Panc1 (cell line): ENCODE data around the gene NTM. TPM values are rescaled to one million over a fixed set of nuclear protein-coding genes. Genes with fewer than 3 reads are reported as not detected.

Source experiments
- ATAC-seq: fragments of 200-7000 bp; cut with Tn5 transposase; 2 replicates; pipeline ENCODE4 v1.9.1; 2020; ENCODE audit warnings: mild to moderate bottlenecking, moderate library complexity
- BruUV-seq: library from RNA; stranded (reverse); fragments of 400-500 nt; replicated peaks from 2 replicates; lab custom pipeline; 2021; lab: Mats Ljungman, UMichigan
- CTCF ChIA-PET: fragments of 300-600 bp; sonication (Branson Sonifier 250); formaldehyde crosslinking; loops from one replicate; lab custom pipeline; 2022; ENCODE audit warnings: antibody characterized with exemption; lab: Charles Lee
- POLR2A ChIA-PET: fragments of 300-600 bp; sonication (Branson Sonifier 250); formaldehyde crosslinking; loops from one replicate; lab custom pipeline; 2022; ENCODE audit warnings: antibody characterized with exemption; lab: Charles Lee
- DNase-seq: peaks from one replicate; pipeline ENCODE4 v3.0.0-alpha.2; 2010; ENCODE audit warnings: low read depth, low spot score
- H3K27ac ChIP-seq: 2 replicates; pipeline ENCODE4 v1.5.1; 2011; ENCODE audit warnings: mild to moderate bottlenecking, low read length, inconsistent platforms
- H3K27me3 ChIP-seq: fragments of 200-500 bp; sonication (Bioruptor generic); 2 replicates; pipeline ENCODE4 v1.6.0; 2014; ENCODE audit warnings: low read length, inconsistent platforms; ENCODE audit not compliant: control insufficient read depth, insufficient read depth
- H3K36me3 ChIP-seq: fragments of 200-500 bp; sonication (Bioruptor generic); 2 replicates; pipeline ENCODE4 v1.5.1; 2014; ENCODE audit warnings: inconsistent platforms, mild to moderate bottlenecking, low read length, moderate library complexity; ENCODE audit not compliant: control insufficient read depth, insufficient read depth
- H3K4me1 ChIP-seq: 2 replicates; pipeline ENCODE4 v1.5.1; 2011; ENCODE audit warnings: inconsistent platforms, mild to moderate bottlenecking, low read length, moderate library complexity; ENCODE audit not compliant: control insufficient read depth, insufficient read depth
- H3K4me3 ChIP-seq, 2 experiments: 2 replicates each; pipeline ENCODE4 v1.5.1; 2011 to 2012; ENCODE audit warnings: low read depth in 2 of 2, low read length in 2 of 2, mild to moderate bottlenecking in 2 of 2, inconsistent platforms in 1 of 2, moderate library complexity in 1 of 2
- H3K9me3 ChIP-seq: fragments of 200-500 bp; sonication (Bioruptor generic); 2 replicates; pipeline ENCODE4 v1.5.1; 2014; ENCODE audit warnings: low read depth, mild to moderate bottlenecking, inconsistent platforms, low read length, moderate library complexity; ENCODE audit not compliant: control insufficient read depth, insufficient read depth
- POLR2AphosphoS5 ChIP-seq: IDR thresholded peaks from 2 replicates; pipeline ENCODE4 v1.6.1; 2012; ENCODE audit warnings: mild to moderate bottlenecking, low read depth, low read length, moderate library complexity
- REST ChIP-seq, 2 experiments: IDR thresholded peaks; 2 replicates each; pipeline ENCODE4 v1.6.1; 2011 to 2012; ENCODE audit warnings: low read depth in 2 of 2, control low read depth in 1 of 2, low read length in 1 of 2, mild to moderate bottlenecking in 1 of 2, moderate library complexity in 1 of 2; ENCODE audit not compliant: insufficient read depth in 1 of 2
- SIN3A ChIP-seq: IDR thresholded peaks from 2 replicates; pipeline ENCODE4 v1.6.1; 2012; ENCODE audit warnings: low read depth, mild to moderate bottlenecking, low read length, moderate library complexity, borderline replicate concordance; ENCODE audit not compliant: insufficient read depth
- TCF7L2 ChIP-seq: IDR thresholded peaks from 2 replicates; pipeline ENCODE4 v1.6.1; 2011; ENCODE audit warnings: mild to moderate bottlenecking, low read depth, low read length, inconsistent platforms
- in situ Hi-C: cut with HindIII; loops from 2 replicates; pipeline ENCODE4 v1.10.0; 2016; ENCODE audit warnings: low sequenced_read_pairs, low pct_unique_long_range_greater_than_20kb
- intact Hi-C: fragments of 100-400 bp; cut with micrococcal nuclease; formaldehyde crosslinking; loops from one replicate; pipeline ENCODE4 v1.10.0; 2022; ENCODE audit not compliant: unreplicated experiment
- total RNA-seq: library from RNA; stranded (reverse); gene quantifications from one replicate; pipeline ENCODE4 v1.2.1, GENCODE V29; 2021; ENCODE audit not compliant: unreplicated experiment
- TF ChIP-seq, protein P1 (sequence below): fragments of 450-650 bp; IDR thresholded peaks from 2 replicates; pipeline ENCODE4 v1.5.1; 2017; ENCODE audit warnings: mild to moderate bottlenecking

Gene NTM
- total RNA-seq, 1 experiment from 2014 or later: 0.10 TPM

DNA sequence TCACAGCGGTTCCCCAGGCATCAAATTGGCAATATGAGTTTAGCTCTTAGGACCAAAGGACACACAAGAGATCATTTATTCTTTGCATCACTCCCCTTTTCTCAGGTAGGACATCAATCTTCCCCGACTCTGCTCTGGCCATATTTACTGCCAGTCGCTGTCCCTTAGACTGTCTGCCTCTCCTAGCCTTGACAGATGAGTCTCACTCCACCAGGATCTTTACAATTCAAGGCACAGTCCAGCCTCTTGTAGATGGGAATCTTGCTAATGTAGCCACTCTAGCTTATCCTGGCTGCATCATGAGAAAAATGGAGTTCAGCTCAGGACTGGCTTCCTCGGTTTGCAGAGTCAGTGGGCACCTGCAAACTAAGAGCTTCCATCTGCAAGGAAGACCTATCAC is 915.2 kb downstream of the NTM start:
- ChIA-PET CTCF (no interaction called here), POLR2A (no interaction called here)
- Histone ChIP-seq H3K4me3 (no peak overlapping the region), H3K36me3 (no peaks in the 10 kb centered on the region), H3K27me3 (peaks cover 4% of the 10 kb centered on the region; the same call in 1 of the 2 replicates), H3K4me1 (no peaks in the 10 kb centered on the region), H3K9me3 (no peaks in the 10 kb centered on the region), H3K27ac (no peak overlapping the region)
- no peak for DNase-seq
- ATAC-seq: no peak
- TF ChIP-seq REST (IDR thresholded peaks at IDR 0.05; ENCODE audit: insufficient read depth in 1 of 2, low read depth in 2 of 2, low read length in 1 of 2) (no peak), SIN3A (no peak), POLR2AphosphoS5 (no peak), TCF7L2 (no peak)
- TF ChIP-seq, protein P1, sequence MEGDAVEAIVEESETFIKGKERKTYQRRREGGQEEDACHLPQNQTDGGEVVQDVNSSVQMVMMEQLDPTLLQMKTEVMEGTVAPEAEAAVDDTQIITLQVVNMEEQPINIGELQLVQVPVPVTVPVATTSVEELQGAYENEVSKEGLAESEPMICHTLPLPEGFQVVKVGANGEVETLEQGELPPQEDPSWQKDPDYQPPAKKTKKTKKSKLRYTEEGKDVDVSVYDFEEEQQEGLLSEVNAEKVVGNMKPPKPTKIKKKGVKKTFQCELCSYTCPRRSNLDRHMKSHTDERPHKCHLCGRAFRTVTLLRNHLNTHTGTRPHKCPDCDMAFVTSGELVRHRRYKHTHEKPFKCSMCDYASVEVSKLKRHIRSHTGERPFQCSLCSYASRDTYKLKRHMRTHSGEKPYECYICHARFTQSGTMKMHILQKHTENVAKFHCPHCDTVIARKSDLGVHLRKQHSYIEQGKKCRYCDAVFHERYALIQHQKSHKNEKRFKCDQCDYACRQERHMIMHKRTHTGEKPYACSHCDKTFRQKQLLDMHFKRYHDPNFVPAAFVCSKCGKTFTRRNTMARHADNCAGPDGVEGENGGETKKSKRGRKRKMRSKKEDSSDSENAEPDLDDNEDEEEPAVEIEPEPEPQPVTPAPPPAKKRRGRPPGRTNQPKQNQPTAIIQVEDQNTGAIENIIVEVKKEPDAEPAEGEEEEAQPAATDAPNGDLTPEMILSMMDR: no peak
- intact Hi-C loops (no loop called here), in situ Hi-C loops (no loop called here)
- no TSS peak for BruUV-seq

GRCh38 chr11:132286106-132286505 is 915.7 kb downstream of the NTM start:
- TF ChIP-seq REST (IDR thresholded peaks at IDR 0.05; ENCODE audit: insufficient read depth in 1 of 2, low read depth in 2 of 2, low read length in 1 of 2) (no peak), TCF7L2 (no peak), POLR2AphosphoS5 (no peak), SIN3A (no peak)
- TF ChIP-seq, protein P1: no peak
- intact Hi-C loops (no loop called here), in situ Hi-C loops (no loop called here)
- POLR2A ChIA-PET: no interaction called here
- DNase-seq: no peak
- no peaks in the 10 kb centered on the region for H3K9me3 ChIP-seq
- no peak overlapping the region for H3K4me3 ChIP-seq
- no peaks in the 10 kb centered on the region for H3K36me3 ChIP-seq
- CTCF ChIA-PET: no interaction called here
- peaks cover 4% of the 10 kb centered on the region; the same call in 1 of the 2 replicates for H3K27me3 ChIP-seq
- no peak overlapping the region for H3K27ac ChIP-seq
- no peaks in the 10 kb centered on the region for H3K4me1 ChIP-seq
- BruUV-seq: no TSS peak
- no peak for ATAC-seq
